GM19240 (cell line): ENCODE measurements around the gene MTARC2.
"Not testable (repeated sequence)": the region's sequence is repeated elsewhere in the genome, so short reads cannot be mapped to it uniquely, and the experiment has no call there.

Source experiments
- DNase-seq: peaks from one replicate; pipeline ENCODE4 v3.0.0; 2011; ENCODE audit warnings: low spot score; ENCODE audit not compliant: insufficient read length

MTARC2 gene

GRCh38 chr1:220732137-220732536 is 16.0 kb upstream of the MTARC2 start:
- no peak for DNase-seq

DNA sequence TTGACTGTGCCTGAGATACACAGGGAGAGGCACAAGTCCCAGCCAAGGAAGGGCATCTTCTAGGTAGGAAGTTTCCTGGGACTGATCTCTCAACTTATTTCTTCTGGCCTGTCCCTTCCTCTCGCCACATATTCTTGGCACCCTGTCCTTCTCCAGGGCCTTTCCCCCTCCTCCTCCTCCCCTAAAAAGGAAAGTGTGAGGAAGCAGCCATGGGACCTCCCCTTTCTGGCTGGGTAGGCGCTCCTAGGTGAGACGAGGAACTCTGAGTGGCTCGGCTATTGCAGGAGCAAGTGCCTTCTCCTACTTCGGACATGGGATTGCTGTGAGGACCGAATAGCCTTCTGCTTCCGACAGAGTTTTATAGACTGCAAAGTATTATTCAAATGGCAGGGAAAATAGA is 15.5 kb upstream of the MTARC2 start:
- no peak for DNase-seq

DNA sequence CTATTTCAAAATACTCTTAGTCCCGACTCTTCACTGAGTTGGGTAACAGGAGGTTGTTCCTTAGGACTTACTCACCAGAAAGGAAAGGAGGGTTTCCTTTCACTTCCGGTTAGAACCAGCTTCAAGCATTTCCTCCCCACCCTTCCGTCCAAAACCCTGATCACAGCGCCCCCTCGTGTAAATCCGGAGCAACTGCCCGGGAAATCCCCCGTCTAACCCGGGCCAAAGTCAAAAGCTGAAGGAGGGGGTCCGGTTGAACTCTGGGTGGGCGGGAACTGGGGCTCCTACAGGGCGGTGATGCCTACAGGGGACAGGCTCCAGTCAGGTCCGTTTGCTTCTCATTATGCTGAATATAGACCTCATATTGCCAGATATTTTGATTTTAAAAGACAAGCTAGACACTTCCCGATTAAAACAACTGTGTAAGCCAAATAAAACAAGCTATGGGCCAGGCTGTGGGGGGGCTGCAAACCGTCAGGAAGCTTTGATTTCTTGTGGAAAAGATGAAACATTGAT is 15.0 kb upstream of the MTARC2 start:
- DNase-seq: peak; percentile 48

GRCh38 chr1:220734571-220735326 is 13.4 kb upstream of the MTARC2 start:
- DNase-seq: no peak

- not testable (repeated sequence) for DNase-seq
Observed at GRCh38 chr1:220736283-220736682, 11.8 kb upstream of the MTARC2 start.

DNA sequence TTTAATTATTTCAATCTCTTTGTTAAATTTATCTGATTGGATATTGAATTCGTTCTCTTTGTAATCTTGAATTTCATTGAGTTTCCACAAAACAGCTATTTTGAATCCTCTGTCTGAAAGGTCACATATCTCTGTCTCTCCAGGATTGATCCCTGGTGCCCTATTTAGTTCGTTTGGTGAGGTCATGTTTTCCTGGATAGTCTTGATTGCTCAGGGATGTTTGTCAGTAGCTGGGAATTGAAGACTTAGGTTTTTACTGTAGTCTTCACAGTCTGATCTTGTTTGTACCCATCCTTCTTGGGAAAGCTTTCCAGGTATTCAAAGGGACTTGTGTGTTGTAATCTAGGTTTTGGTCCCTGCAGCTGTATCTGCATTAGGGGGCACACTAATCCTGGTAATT is 6.8 kb upstream of the MTARC2 start:
- DNase-seq: no peak

DNA sequence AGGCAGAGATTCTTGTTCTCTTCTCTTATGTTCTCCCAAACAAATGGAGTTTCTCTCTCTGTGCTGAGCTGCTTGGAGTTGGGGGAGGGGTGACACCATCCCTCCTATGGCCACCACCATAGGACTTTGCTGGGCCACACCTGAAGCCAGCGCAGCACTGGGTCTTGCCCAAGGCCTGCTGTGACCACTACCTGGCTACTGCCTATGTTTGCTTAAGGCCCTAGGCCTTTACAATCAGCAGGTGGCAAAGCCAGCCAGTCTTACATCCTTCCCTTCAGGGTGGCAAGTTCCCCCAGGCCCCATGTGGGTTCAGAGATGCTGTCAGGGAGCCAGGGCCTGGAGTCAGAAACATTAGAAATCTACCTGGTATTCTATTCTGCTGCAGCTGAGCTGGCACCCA is 6.3 kb upstream of the MTARC2 start:
- DNase-seq: no peak

- DNase-seq: no peak
Observed at GRCh38 chr1:220742520-220742919, 5.6 kb upstream of the MTARC2 start.

DNA sequence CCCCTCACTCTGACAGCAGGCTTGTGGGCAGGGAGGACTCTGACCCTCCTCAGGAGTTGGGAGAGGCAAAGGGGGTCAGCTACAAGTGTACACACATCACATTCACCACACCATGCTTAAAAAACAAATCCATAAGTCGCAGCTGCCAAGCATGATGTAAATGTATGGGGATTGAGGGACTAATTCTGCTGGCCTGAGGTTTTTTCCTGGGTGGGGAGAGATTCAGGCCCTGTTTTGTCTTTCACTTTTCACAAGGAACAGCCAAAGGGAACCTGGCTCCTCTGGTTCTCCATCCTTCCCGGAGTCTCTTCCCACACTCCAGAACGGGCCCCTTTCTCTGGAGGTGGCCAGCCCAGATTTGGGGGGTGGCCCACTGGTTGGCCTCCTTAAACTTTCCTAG is 1.3 kb upstream of the MTARC2 start:
- no peak for DNase-seq

DNA sequence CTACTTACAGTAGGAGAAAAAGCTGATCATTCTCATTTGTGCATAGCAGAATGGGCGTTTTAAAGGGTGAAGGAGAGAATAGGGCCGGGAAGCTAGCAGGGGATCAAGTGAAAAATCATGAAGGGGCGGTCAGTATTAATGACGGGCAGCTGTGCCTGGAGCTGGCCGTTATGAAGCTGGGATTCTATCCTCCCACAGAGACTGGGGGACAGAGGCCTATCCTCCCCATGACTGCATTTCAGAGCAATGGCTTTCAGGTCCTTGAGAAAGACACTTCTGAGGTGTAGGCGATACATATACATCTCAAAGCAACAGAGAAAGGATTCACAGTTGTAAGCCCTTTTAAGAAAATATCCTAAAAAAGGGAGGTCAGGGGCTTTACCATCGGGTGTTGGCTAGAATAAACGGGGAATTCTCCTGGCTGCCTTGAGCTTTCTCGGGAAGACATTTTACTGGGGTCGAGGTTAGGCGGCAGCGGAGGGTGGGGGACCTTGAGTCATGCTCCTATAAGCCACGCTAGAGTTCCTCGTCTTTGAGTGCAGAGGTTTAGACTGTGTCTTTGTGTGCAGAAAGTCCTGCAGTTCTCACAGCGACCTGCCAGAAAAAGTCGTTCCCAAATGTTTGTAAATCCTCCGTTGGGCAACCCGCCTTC is 559 bp upstream of the MTARC2 start:
- DNase-seq: no peak

- no peak for DNase-seq
Observed at GRCh38 chr1:220748936-220749335, 814 bp downstream of the MTARC2 start.

GRCh38 chr1:220750131-220750515 is 2.0 kb downstream of the MTARC2 start:
- no peak for DNase-seq

- DNase-seq: no peak
Observed at GRCh38 chr1:220751111-220751510, 3.0 kb downstream of the MTARC2 start.

- no peak for DNase-seq
Observed at GRCh38 chr1:220754212-220754917, 6.2 kb downstream of the MTARC2 start.

- no peak for DNase-seq
Observed at GRCh38 chr1:220754918-220755295, 6.8 kb downstream of the MTARC2 start.

GRCh38 chr1:220755309-220755708 is 7.2 kb downstream of the MTARC2 start:
- no peak for DNase-seq

- no peak for DNase-seq
Observed at GRCh38 chr1:220757441-220757840, 9.3 kb downstream of the MTARC2 start.

- no peak for DNase-seq
Observed at GRCh38 chr1:220759147-220759546, 11.0 kb downstream of the MTARC2 start.

DNA sequence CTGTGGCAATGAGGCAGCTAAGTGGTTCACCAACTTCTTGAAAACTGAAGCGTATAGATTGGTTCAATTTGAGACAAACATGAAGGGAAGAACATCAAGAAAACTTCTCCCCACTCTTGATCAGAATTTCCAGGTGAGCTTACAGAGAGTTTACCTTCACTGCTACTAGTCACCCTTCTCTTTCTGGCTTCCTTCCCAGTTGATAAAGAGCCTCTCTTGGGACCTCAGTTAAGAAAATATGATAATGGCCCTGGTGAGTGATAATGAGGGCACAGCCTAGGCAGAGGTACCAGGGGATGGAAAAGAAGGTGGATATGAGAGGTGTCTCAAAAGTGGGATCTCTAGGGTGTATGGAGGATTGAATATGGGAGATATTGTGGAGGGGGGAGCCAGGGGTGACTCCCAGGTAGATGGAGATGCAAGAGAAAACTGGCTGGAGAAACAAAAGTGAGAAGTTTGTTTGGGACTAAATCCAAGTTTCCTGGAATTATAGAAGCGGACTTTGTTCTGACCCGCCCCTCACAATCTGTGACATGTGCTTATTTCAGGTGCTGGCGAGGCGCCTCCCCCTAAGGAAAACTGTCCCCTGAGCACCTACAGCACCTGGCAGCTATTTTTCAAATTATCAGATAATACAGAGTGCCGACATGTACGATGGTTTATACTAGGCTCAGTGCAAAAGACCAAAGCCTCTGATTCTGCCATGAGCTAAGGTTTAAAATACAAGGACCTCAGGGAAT is 13.7 kb downstream of the MTARC2 start:
- DNase-seq: no peak

DNA sequence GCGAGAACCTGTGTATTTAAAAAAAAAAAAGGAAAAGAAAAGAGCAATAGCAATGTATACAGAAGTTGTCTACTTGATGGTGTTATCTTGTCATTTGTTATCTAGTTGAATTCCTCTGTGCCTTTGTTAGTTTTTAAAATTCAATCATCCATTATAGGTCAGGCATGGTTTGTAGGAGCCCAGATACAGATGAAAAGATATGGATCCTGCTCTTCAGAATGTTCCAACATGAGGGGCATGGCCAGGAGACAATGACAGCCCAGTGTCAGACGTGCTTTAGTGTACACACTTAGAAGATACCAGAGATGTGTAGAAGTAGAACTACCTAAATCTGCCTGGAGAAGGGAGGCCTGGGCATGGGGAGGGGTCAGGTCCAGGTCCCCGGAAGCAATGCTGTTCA is 16.6 kb downstream of the MTARC2 start:
- DNase-seq: no peak

DNA sequence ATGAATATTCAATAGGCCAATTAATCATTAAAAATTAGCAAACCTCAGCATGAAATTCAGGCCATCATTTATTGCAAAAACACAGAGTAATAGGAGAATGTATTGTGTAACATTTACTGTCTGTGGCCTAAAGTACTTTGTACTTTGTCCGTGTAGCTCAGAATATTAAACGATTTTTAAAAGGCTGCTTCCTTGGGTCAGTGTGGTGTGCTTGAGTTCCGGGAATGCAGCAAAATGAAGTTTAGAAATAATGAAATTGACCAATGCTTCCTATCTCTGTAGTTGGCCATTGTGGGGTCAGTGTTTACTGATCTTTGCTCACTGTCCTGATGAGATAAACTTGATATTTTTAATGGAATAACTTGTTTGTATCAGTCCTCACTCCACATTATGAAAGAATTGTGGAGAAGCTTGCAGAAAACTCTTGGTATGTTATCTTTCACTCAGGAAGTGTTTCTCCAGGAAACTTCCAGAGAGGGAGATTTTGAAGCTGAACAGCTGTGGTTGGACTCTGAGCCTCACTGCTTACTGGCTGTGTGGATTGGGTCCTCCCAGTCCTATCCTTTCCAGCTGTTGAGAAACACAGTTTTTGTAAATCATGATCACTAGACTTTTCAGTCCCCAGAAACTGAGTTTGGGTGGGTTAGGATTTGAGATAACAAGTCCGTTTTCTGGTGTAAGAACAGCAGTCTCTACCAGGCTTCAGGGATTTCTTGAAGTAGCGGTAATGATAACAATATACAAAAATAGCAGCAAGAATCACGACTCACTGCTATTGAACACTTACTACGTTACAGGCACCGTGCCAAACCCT is 19.4 kb downstream of the MTARC2 start:
- no peak for DNase-seq
